Heart left ventricle (tissue), 13 donors: ENCODE results near the gene CIAO1.

Experiments used
- CTCF ChIP-seq, 12 donors: fragments of 200-600 bp; sonication (generic) in 4 of 12; IDR thresholded peaks; one replicate each; pipeline versions ENCODE4 v1.5.0 to v1.8.0; 2018 to 2022; ENCODE audit warnings: antibody characterized with exemption in 12 of 12, mild to moderate bottlenecking in 5 of 12
- POLR2A ChIP-seq, 2 donors: fragments of 450-650 bp; IDR thresholded peaks; one replicate each; pipeline ENCODE4 v1.6.1; 2017; ENCODE audit warnings: antibody characterized with exemption in 2 of 2, mild to moderate bottlenecking in 2 of 2, moderate library complexity in 2 of 2
- donor health status: ischemic (EF 13 %, LVEDD 7.1; RV severe dilation, severe dysfunction).
- donor health status: DM: no; HTN: yes; CAD: no.
- donor health status: DM: no; HTN: no; CAD: no.
- donor health status: ischemic (EF 25% LVEDD 6.9; RV normal size, moderate dysfunction).
- donor health status: ischemic (EF 25% LVEDD 5.7; RV mildly dilated, moderate dysfunction).
- donor health status: ischemic (EF 35%, LVEDD 5.7; RV mildly dilated, moderate dysfunction).
- donor health status: nonischemic (EF 11% LVEDD 7.7; RV severe dilation, severe dysfunction).
- donor health status: DM: yes; HTN: yes; CAD: no.
- donor health status: PGD.
- donor health status: ischemic (EF 29% LVEDD 5.4; RV normal size, mild dysfunction).
- donor health status: nonischemic (EF 23%, LVEDD 6.1; RV moderate dilation, normal function).

GRCh38 chr2:96247896-96248295 lies 18.1 kb upstream of the CIAO1 start:
- TF ChIP-seq CTCF (IDR thresholded peaks at IDR 0.05) (no peak), POLR2A (IDR thresholded peaks at IDR 0.05) (no peak)
